ENCODE results near the gene ZNF784. TPM values are rescaled to one million over a fixed set of nuclear protein-coding genes. Genes with fewer than 3 reads are reported as not detected.

ZNF784 gene
- total and polyA plus RNA-seq, 2 of the 13 experiments (the other 11 are each of a cell fraction or from before 2014, with no cell fraction given): 4.1 to 4.2 TPM

DNA sequence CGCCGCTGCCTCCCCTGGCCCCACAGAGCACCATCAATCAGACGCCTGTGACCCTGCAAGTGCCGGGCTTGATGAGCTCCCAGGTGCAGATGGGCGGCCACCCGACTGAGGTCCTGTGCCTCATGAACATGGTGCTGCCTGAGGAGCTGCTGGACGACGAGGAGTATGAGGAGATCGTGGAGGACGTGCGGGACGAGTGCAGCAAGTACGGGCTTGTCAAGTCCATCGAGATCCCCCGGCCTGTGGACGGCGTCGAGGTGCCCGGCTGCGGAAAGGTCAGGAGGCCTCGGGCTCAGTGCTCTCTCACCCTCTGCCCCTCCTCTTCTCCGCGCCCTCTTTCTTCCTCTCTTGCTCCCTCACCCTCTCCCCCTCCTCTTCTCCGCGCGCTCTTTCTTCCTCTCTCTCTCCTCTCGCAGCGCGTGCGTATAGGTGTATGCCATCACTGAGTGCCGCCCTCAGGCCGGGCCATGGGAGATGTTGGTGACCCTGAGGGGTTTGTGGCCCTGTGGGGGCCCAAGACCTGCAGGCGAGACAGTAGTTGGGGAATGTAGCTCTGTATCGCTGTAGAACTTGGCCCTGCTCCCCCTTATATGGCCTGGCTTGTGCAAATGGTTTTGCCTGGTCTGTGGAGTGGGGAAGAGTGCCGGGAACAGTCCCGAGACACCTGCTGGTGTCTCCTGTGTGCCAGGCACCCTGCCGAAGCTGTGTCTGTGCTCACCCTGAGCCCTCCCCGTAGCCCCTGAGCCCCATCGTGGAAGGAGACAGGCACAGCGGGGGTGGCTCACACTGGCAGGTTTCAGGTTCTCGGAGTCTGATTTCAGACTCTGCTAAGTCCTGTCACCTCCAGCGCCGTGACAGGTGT is 45.3 kb upstream of the ZNF784 start:
- in situ Hi-C loops (cut with HindIII; ENCODE audit: extremely low pct_ligation_motif_present, low pct_unique_long_range_greater_than_20kb) (no loop called here), intact Hi-C loops (cut with micrococcal nuclease; ENCODE audit: unreplicated experiment) (no loop called here)
- FAIRE-seq (no peak), DNase-seq (ENCODE audit: low spot score) (no peak), ATAC-seq (no peak)
- H3K4me1 ChIP-seq (ENCODE audit: insufficient read depth, low read length): peaks cover 23% of the 10 kb centered on the region
- H3K27ac ChIP-seq (ENCODE audit: extremely low read length, insufficient read depth, low read length): no peak overlapping the region
- peaks cover 54% of the 10 kb centered on the region for H3K79me2 ChIP-seq (ENCODE audit: insufficient read depth, low read length)
- TF ChIP-seq, protein P1, sequence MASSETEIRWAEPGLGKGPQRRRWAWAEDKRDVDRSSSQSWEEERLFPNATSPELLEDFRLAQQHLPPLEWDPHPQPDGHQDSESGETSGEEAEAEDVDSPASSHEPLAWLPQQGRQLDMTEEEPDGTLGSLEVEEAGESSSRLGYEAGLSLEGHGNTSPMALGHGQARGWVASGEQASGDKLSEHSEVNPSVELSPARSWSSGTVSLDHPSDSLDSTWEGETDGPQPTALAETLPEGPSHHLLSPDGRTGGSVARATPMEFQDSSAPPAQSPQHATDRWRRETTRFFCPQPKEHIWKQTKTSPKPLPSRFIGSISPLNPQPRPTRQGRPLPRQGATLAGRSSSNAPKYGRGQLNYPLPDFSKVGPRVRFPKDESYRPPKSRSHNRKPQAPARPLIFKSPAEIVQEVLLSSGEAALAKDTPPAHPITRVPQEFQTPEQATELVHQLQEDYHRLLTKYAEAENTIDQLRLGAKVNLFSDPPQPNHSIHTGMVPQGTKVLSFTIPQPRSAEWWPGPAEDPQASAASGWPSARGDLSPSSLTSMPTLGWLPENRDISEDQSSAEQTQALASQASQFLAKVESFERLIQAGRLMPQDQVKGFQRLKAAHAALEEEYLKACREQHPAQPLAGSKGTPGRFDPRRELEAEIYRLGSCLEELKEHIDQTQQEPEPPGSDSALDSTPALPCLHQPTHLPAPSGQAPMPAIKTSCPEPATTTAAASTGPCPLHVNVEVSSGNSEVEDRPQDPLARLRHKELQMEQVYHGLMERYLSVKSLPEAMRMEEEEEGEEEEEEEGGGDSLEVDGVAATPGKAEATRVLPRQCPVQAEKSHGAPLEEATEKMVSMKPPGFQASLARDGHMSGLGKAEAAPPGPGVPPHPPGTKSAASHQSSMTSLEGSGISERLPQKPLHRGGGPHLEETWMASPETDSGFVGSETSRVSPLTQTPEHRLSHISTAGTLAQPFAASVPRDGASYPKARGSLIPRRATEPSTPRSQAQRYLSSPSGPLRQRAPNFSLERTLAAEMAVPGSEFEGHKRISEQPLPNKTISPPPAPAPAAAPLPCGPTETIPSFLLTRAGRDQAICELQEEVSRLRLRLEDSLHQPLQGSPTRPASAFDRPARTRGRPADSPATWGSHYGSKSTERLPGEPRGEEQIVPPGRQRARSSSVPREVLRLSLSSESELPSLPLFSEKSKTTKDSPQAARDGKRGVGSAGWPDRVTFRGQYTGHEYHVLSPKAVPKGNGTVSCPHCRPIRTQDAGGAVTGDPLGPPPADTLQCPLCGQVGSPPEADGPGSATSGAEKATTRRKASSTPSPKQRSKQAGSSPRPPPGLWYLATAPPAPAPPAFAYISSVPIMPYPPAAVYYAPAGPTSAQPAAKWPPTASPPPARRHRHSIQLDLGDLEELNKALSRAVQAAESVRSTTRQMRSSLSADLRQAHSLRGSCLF (CRISPR knock-in tag; IDR thresholded peaks at IDR 0.05; ENCODE audit: borderline replicate concordance): no peak
- TF ChIP-seq NFIC (IDR thresholded peaks at IDR 0.05; ENCODE audit: low read length): no peak
- peak; percentile 59 for TF ChIP-seq AGO2 (optimal IDR thresholded peaks at IDR 0.05; ENCODE audit: low read depth, low read length)
- TF ChIP-seq CENPX (CRISPR knock-in tag; IDR thresholded peaks at IDR 0.05): no peak
- TF ChIP-seq, protein P2, sequence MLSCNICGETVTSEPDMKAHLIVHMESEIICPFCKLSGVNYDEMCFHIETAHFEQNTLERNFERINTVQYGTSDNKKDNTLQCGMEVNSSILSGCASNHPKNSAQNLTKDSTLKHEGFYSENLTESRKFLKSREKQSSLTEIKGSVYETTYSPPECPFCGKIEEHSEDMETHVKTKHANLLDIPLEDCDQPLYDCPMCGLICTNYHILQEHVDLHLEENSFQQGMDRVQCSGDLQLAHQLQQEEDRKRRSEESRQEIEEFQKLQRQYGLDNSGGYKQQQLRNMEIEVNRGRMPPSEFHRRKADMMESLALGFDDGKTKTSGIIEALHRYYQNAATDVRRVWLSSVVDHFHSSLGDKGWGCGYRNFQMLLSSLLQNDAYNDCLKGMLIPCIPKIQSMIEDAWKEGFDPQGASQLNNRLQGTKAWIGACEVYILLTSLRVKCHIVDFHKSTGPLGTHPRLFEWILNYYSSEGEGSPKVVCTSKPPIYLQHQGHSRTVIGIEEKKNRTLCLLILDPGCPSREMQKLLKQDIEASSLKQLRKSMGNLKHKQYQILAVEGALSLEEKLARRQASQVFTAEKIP (CRISPR knock-in tag; IDR thresholded peaks at IDR 0.05; ENCODE audit: borderline replicate concordance): no peak
- no peak for TF ChIP-seq ZNF7 (CRISPR knock-in tag; IDR thresholded peaks at IDR 0.05)
- TF ChIP-seq, protein P3, sequence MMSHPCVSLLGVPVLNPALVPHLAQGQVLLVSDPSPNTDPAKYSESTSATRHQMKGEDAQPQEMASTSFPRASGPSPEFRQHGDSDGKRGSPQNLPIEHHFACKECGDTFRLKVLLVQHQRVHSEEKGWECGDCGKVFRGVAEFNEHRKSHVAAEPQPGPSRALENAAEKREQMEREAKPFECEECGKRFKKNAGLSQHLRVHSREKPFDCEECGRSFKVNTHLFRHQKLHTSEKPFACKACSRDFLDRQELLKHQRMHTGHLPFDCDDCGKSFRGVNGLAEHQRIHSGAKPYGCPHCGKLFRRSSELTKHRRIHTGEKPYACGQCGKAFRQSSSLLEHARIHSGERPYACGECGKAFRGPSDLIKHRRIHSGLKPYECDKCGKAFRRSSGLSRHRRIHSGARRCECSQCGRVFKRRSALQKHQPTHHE (CRISPR knock-in tag; IDR thresholded peaks at IDR 0.05; ENCODE audit: borderline replicate concordance): no peak
- TF ChIP-seq FOXA1 (IDR thresholded peaks at IDR 0.05): no peak
- TF ChIP-seq FOXA1 (CRISPR knock-in tag; IDR thresholded peaks at IDR 0.05): no peak
- TF ChIP-seq BHLHE40 (IDR thresholded peaks at IDR 0.05; ENCODE audit: low read length): no peak
- TF ChIP-seq ATF1 (CRISPR knock-in tag; IDR thresholded peaks at IDR 0.05): no peak
- TF ChIP-seq, protein P4, sequence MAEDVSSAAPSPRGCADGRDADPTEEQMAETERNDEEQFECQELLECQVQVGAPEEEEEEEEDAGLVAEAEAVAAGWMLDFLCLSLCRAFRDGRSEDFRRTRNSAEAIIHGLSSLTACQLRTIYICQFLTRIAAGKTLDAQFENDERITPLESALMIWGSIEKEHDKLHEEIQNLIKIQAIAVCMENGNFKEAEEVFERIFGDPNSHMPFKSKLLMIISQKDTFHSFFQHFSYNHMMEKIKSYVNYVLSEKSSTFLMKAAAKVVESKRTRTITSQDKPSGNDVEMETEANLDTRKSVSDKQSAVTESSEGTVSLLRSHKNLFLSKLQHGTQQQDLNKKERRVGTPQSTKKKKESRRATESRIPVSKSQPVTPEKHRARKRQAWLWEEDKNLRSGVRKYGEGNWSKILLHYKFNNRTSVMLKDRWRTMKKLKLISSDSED (CRISPR knock-in tag; IDR thresholded peaks at IDR 0.05): no peak
- 0 out of 4 replicates have a peak, but pooled peaks of 1 of the 2 experiments have one; percentile 23 for TF ChIP-seq POLR2A (IDR thresholded peaks at IDR 0.05; ENCODE audit: insufficient read depth in 1 of 2, low read depth in 2 of 2, low read length in 2 of 2)
- H3K27me3 ChIP-seq (ENCODE audit: control insufficient read depth in 1 of 2, insufficient read depth in 2 of 2, low read length in 2 of 2): no peaks in the 10 kb centered on the region
- BruUV-seq (replicated peaks): no TSS peak
- no peak overlapping the region for H3K9ac ChIP-seq (ENCODE audit: insufficient read depth, low read depth, low read length)
- ChIA-PET CTCF (ENCODE audit: low intra/inter-chr PET ratio, low total read pairs) (no interaction called here), POLR2A (interaction anchor here (1.0 kb wide), 1 partner anchor 15 kb away, joined by 5 read pairs; the partner anchor contains the start of gene U2AF2)
- H3K4me3 ChIP-seq (replicated peaks in 1 of 3; ENCODE audit: insufficient read depth in 1 of 3, low read depth in 2 of 3, low read length in 3 of 3): no peak overlapping the region
- 94% methylated on average over 37 of the region's 43 CpGs for WGBS (ENCODE audit: low lambda C conversion rate)
- H4K20me1 ChIP-seq (ENCODE audit: insufficient read depth, low read length): peaks cover 54% of the 10 kb centered on the region
- no peak overlapping the region for H2AFZ ChIP-seq (ENCODE audit: low read length)
- H3K9me3 ChIP-seq (ENCODE audit: low read length): no peaks in the 10 kb centered on the region
- H3K4me2 ChIP-seq (ENCODE audit: low read depth, low read length): no peak overlapping the region
- peaks cover 42 to 66% of the 10 kb centered on the region in 2 experiments; a peak in 4 of 5 replicates for H3K36me3 ChIP-seq (replicated peaks in 1 of 2; ENCODE audit: control insufficient read depth in 1 of 2, insufficient read depth in 2 of 2, low read length in 2 of 2)

Measured in HepG2 (cell line).